Thyroid gland (tissue), 4 donors: Measurements from ENCODE around the gene RIPOR3. TPM values are rescaled to one million over a fixed set of nuclear protein-coding genes. Genes with fewer than 3 reads are reported as not detected.

Experiments
- DNase-seq, 2 donors: peaks; one replicate each; pipeline ENCODE4 v3.0.0-alpha.2; 2019
- H3K27ac ChIP-seq, 3 donors: fragments of 200-600 bp; sonication (generic); 1 replicate in 2 of 3; 2 replicates in 1 of 3; pipeline ENCODE4 v1.5.1; 2016 to 2019; ENCODE audit warnings: mild to moderate bottlenecking in 1 of 3, moderate library complexity in 1 of 3
- H3K27me3 ChIP-seq: fragments of 200-600 bp; sonication (generic); one replicate; pipeline ENCODE4 v1.5.1; 2019
- H3K36me3 ChIP-seq, 2 donors: fragments of 200-600 bp; sonication (generic); one replicate each; pipeline ENCODE4 v1.5.1; 2016 to 2019
- H3K4me1 ChIP-seq, 2 donors: fragments of 200-600 bp; sonication (generic); one replicate each; pipeline ENCODE4 v1.5.1; 2017 to 2019
- H3K4me3 ChIP-seq, 3 donors: fragments of 200-600 bp; sonication (generic); replicated peaks in 1 of 3; 1 replicate in 2 of 3; 2 replicates in 1 of 3; pipeline ENCODE4 v1.5.1; 2016; ENCODE audit warnings: mild to moderate bottlenecking in 1 of 3
- H3K9me3 ChIP-seq: fragments of 200-600 bp; sonication (generic); one replicate; pipeline ENCODE4 v1.5.1; 2017
- CTCF ChIP-seq, 6 experiments: fragments of 200-600 bp in 3 of 6; fragments of 450-650 bp in 3 of 6; sonication (generic) in 3 of 6; IDR thresholded peaks; one replicate each; pipeline ENCODE4 v1.5.1; 2016 to 2019; ENCODE audit warnings: antibody characterized with exemption in 6 of 6, mild to moderate bottlenecking in 2 of 6, inconsistent platforms in 1 of 6, moderate library complexity in 1 of 6
- POLR2A ChIP-seq, 2 donors: fragments of 450-650 bp; IDR thresholded peaks; one replicate each; pipeline ENCODE4 v1.6.1; 2017; ENCODE audit warnings: antibody characterized with exemption in 2 of 2, mild to moderate bottlenecking in 2 of 2, moderate library complexity in 1 of 2
- WGBS, 2 donors: methylation state at CpG; one replicate each; pipeline ENCODE4 v1.1.5; 2017; 5-methylcytosine and 5-hydroxymethylcytosine counted together
- intact Hi-C: fragments of 100-400 bp; cut with DNase I; formaldehyde crosslinking; loops from one replicate; pipeline ENCODE4 v1.15.1; 2023
- total RNA-seq, 4 donors: library from RNA; depleted of rRNA; stranded (reverse); fragments of >200 nt; gene quantifications; one replicate each; pipeline ENCODE4 v1.2.3, GENCODE V29; 2016

The RIPOR3 gene
- total RNA-seq, 4 donors from 2014 or later = 6.2 to 23.9 (median 9.5) TPM

- Histone ChIP-seq H3K4me1 (peaks cover 0 to 9% of the 10 kb centered on the region in 2 donors), H3K9me3 (no peaks in the 10 kb centered on the region), H3K36me3 (peaks cover 53 to 68% of the 10 kb centered on the region in 2 donors), H3K27ac (no peak overlapping the region), H3K27me3 (no peaks in the 10 kb centered on the region), H3K4me3 (no peak overlapping the region)
- intact Hi-C loops = loop anchor here (5.0 kb wide), 1 partner anchor 103 kb away; no protein-coding TSS in a partner anchor
- WGBS, 2 donors = 62 to 65% methylated on average over 17 of the region's 17 CpGs
- peak; percentile 49 to 76 (median 66) for TF ChIP-seq CTCF (IDR thresholded peaks at IDR 0.05)
- no peak for TF ChIP-seq POLR2A (IDR thresholded peaks at IDR 0.05)
- DNase-seq = peak; percentile 65
Measured at GRCh38 chr20:50580016-50580747, 111.2 kb downstream of the RIPOR3 start.

- Histone ChIP-seq H3K27me3 (no peaks in the 10 kb centered on the region), H3K4me3 (no peak overlapping the region), H3K27ac (no peak overlapping the region), H3K36me3 (peaks cover 57 to 74% of the 10 kb centered on the region in 2 donors), H3K4me1 (peaks cover 0 to 9% of the 10 kb centered on the region in 2 donors), H3K9me3 (no peaks in the 10 kb centered on the region)
- DNase-seq = no peak
- intact Hi-C loops = loop anchor here (5.0 to 10.0 kb wide), 2 partner anchors 75 to 392 kb away; no protein-coding TSS in a partner anchor
- TF ChIP-seq POLR2A (IDR thresholded peaks at IDR 0.05) (no peak), CTCF (IDR thresholded peaks at IDR 0.05) (no peak)
- WGBS, 2 donors = 83 to 89% methylated on average over 10 of the region's 10 CpGs
Measured at GRCh38 chr20:50579511-50579910, 111.8 kb downstream of the RIPOR3 start.

GRCh38 chr20:50578778-50579165, 112.6 kb downstream of the RIPOR3 start:
- intact Hi-C loops = loop anchor here (5.0 to 10.0 kb wide), 2 partner anchors 74 to 391 kb away; no protein-coding TSS in a partner anchor
- Histone ChIP-seq H3K27ac (no peak overlapping the region), H3K9me3 (no peaks in the 10 kb centered on the region), H3K4me1 (peaks cover 5 to 13% of the 10 kb centered on the region in 2 donors), H3K27me3 (no peaks in the 10 kb centered on the region), H3K4me3 (no peak overlapping the region), H3K36me3 (peaks cover 55 to 74% of the 10 kb centered on the region in 2 donors)
- WGBS, 2 donors = 85% methylated on average over 5 of the region's 5 CpGs
- TF ChIP-seq POLR2A (IDR thresholded peaks at IDR 0.05) (no peak), CTCF (IDR thresholded peaks at IDR 0.05) (no peak)
- no peak for DNase-seq

GRCh38 chr20:50578061-50578777, 113.1 kb downstream of the RIPOR3 start:
- H3K4me3 ChIP-seq = no peak overlapping the region
- TF ChIP-seq POLR2A (IDR thresholded peaks at IDR 0.05) (no peak), CTCF (IDR thresholded peaks at IDR 0.05) (no peak)
- H3K4me1 ChIP-seq = peaks cover 9 to 18% of the 10 kb centered on the region in 2 donors
- peaks cover 50 to 68% of the 10 kb centered on the region in 2 donors for H3K36me3 ChIP-seq
- WGBS, 2 donors = 88 to 90% methylated on average over 14 of the region's 14 CpGs
- DNase-seq = no peak
- no peaks in the 10 kb centered on the region for H3K27me3 ChIP-seq
- peak overlapping the region in 1 of 3 donors; percentile 7 for H3K27ac ChIP-seq
- intact Hi-C loops = loop anchor here (5.0 to 10.0 kb wide), 2 partner anchors 73 to 391 kb away; no protein-coding TSS in a partner anchor
- no peaks in the 10 kb centered on the region for H3K9me3 ChIP-seq
